GM12865 (cell line): ENCODE measurements around the gene TBCD.

ENCODE experiments used
- DNase-seq: peaks from one replicate; pipeline ENCODE4 v3.0.0; 2010; ENCODE audit warnings: low read depth
- H3K4me3 ChIP-seq: 2 replicates; pipeline ENCODE4 v1.5.1; 2011; ENCODE audit warnings: mild to moderate bottlenecking, low read depth, low read length, control low read depth
- TF ChIP-seq, protein P1 (sequence below): IDR thresholded peaks from 2 replicates; pipeline ENCODE4 v1.5.1; 2011; ENCODE audit warnings: low read length, control low read depth, low read depth, inconsistent platforms; ENCODE audit not compliant: insufficient read depth; ENCODE audit errors: missing control alignments

Gene TBCD

DNA sequence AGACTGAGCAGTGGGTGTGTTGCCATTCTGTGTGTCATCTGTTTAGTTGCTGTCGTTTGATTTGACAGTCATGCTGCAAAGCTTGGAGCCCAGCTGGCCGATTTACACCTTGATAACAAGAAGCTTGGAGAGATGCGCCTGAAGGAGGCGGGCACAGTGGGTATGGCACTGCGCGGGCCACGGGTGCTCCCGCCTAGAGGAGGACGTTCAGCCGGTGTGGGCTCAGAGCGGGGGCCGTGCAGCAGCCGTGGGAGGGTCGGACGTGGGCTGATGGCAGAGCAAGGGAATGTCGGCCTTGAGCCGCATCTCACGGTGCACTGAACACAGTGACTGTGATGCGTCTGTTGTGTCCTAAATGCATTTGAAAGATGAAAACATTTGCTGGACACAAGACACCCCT lies 31.7 kb upstream of the TBCD start:
- H3K4me3 ChIP-seq = no peak overlapping the region

DNA sequence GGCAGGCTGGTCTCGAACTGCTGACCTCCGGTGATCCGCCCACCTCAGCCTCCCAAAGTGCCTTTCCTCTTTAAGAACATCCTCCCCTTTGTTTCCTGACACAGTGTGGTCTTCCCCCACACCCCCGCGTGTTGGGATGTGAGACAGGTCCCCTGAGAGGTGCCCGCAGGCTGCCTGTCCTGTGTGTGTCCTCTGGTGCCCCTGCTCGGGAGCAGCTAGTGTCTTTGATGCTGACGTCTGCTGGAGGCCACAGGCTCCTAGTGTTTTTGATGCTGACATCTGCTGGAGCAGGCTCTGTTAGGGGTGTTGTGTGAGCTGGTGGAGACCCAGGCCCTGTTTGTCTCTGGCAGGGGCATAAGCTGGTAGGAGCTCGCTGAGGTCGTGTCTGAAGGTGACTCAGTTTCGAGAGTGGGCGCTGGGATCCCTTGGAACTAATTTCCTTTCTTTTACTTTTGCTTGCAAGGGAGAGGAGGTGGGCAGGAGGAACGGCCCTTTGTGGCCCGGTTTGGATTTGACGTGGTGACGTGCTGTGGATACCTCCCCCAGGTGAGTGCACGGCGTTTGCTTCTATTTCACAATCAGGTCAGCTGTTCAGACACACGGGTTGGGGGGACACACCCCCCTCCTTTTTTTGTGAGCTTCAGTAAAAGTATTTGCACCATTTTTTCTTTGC lies 29.4 kb upstream of the TBCD start:
- no peak overlapping the region for H3K4me3 ChIP-seq
- TF ChIP-seq, protein P1, sequence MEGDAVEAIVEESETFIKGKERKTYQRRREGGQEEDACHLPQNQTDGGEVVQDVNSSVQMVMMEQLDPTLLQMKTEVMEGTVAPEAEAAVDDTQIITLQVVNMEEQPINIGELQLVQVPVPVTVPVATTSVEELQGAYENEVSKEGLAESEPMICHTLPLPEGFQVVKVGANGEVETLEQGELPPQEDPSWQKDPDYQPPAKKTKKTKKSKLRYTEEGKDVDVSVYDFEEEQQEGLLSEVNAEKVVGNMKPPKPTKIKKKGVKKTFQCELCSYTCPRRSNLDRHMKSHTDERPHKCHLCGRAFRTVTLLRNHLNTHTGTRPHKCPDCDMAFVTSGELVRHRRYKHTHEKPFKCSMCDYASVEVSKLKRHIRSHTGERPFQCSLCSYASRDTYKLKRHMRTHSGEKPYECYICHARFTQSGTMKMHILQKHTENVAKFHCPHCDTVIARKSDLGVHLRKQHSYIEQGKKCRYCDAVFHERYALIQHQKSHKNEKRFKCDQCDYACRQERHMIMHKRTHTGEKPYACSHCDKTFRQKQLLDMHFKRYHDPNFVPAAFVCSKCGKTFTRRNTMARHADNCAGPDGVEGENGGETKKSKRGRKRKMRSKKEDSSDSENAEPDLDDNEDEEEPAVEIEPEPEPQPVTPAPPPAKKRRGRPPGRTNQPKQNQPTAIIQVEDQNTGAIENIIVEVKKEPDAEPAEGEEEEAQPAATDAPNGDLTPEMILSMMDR = no peak
- DNase-seq = no peak

More for the DNA sequence above, 31.7 kb upstream of the TBCD start:
- DNase-seq = no peak
- TF ChIP-seq, protein P1 = no peak

DNA sequence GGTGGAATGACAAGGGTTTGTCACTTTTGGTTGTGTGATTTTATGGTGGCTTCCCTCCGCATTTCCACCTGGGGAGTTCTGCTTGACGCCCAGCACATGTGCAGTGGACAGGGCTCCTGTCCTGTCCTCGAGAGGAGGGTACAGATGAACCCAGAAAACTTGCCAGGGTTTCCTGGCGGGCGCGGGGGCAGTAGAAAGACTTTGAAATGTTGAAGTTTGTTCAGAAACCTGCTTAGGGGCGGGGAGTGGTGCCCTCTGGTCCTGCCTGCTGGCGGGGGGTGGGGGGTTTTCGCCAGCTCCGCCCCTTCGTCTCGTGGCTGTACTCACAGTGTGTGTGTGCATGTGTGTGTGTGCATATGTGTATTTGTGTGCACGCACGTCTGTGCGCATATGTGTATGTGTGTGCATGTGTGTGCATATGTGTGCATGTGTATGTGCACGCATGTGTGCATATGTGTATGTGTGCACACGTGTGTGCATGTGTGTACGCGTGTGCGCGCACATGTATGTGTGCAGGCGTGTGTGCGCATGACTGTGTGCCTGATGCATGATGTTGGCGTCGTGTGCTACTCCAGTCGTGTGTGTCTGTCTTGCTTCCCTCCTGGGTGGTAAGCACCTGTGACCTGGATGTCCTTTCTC lies 28.6 kb upstream of the TBCD start:
- no peak overlapping the region for H3K4me3 ChIP-seq
- TF ChIP-seq, protein P1 = no peak
- DNase-seq = no peak

DNA sequence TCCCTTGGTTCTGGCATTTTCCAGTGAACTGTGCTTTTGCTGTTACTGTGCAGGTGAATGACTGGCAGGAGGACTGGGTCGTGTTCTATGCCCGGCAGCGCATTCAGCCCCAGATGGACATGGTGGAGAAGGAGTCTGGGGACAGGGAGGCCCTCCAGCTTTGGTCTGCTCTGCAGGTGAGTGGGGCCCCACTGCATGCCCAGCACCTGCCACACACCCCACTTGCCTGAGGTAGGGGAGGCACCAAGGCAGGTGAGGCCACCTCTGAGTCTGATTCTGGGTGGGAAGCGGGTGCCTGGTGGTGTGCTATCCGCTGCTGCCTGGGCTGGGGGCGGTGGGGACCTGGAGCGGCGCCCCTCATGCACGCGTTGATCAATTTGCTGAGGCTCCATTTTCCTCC lies 25.4 kb upstream of the TBCD start:
- no peak overlapping the region for H3K4me3 ChIP-seq
- TF ChIP-seq, protein P1 = no peak
- no peak for DNase-seq

DNA sequence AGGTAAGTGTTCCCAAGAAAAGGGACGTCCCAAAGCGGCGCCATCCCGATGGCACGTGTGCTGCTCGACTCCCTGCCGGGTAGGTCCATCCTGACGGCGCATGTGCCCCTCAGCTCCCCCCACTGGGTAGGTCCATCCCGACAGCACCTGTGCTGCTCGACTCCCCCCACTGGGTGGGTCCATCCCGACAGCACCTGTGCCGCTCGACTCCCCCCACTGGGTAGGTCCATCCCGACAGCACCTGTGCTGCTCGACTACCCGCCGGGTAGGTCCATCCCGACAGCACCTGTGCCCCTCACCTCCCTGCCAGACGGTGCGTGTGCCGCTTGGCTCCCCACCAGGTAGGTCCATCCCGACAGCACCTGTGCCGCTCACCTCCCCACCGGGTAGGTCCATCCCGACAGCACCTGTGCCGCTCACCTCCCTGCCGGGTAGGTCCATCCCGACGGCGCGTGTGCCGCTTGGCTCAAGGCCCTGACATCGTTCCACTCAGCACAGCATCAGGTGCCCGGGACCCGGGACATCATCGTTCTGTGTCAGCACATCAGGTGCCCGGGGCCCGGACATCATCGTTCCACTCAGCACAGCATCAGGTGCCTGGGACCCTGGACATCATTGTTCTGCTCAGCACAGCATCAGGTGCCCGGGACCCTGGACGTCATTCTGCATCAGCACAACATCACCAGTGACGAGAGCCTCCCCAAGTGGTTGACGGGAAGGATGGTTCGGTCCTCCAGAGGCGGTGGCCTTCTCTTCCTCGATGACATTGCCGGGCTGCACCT lies 22.2 kb upstream of the TBCD start:
- DNase-seq = no peak
- TF ChIP-seq, protein P1 = no peak
- H3K4me3 ChIP-seq = no peak overlapping the region

- TF ChIP-seq, protein P1 = no peak
- no peak for DNase-seq
- no peak overlapping the region for H3K4me3 ChIP-seq
Measured at GRCh38 chr17:82732118-82732743, 19.6 kb upstream of the TBCD start.
